ENCODE results near the gene ITFG1.
"Not testable (repeated sequence)": the region's sequence is repeated elsewhere in the genome, so short reads cannot be mapped to it uniquely, and the experiment has no call there.

The ITFG1 gene

GRCh38 chr16:47473792-47474191, 12.9 kb upstream of the ITFG1 start:
- DNase-seq: no peak

GRCh38 chr16:47473004-47473403, 12.1 kb upstream of the ITFG1 start:
- not testable (repeated sequence) for DNase-seq

GRCh38 chr16:47470810-47471209, 9.9 kb upstream of the ITFG1 start:
- DNase-seq: no peak

GRCh38 chr16:47470211-47470610, 9.3 kb upstream of the ITFG1 start:
- DNase-seq: no peak

GRCh38 chr16:47469227-47469626, 8.4 kb upstream of the ITFG1 start:
- no peak for DNase-seq

GRCh38 chr16:47468070-47468689, 7.3 kb upstream of the ITFG1 start:
- not testable (repeated sequence) for DNase-seq

GRCh38 chr16:47467501-47467900, 6.6 kb upstream of the ITFG1 start:
- DNase-seq: no peak

GRCh38 chr16:47465919-47466630, 5.2 kb upstream of the ITFG1 start:
- no peak for DNase-seq

GRCh38 chr16:47463771-47464624, 3.1 kb upstream of the ITFG1 start:
- peak in 8 of 56 donors; percentile 1 to 16 (median 4) for DNase-seq

GRCh38 chr16:47461598-47462266, 869 bp upstream of the ITFG1 start:
- DNase-seq: peak in 10 of 56 donors; percentile 21 to 74 (median 57)

- DNase-seq: no peak
Measured at GRCh38 chr16:47460359-47460710, 528 bp downstream of the ITFG1 start.

GRCh38 chr16:47459603-47460002, 1.3 kb downstream of the ITFG1 start:
- DNase-seq: no peak

GRCh38 chr16:47458331-47458730, 2.5 kb downstream of the ITFG1 start:
- no peak for DNase-seq

- DNase-seq: no peak
Measured at GRCh38 chr16:47449788-47450187, 11.1 kb downstream of the ITFG1 start.

- no peak for DNase-seq
Measured at GRCh38 chr16:47448830-47449575, 11.9 kb downstream of the ITFG1 start.

- no peak for DNase-seq
Measured at GRCh38 chr16:47446431-47446830, 14.4 kb downstream of the ITFG1 start.

GRCh38 chr16:47442884-47443283, 18.0 kb downstream of the ITFG1 start:
- not testable (repeated sequence) for DNase-seq

GRCh38 chr16:47440066-47440465, 20.8 kb downstream of the ITFG1 start:
- DNase-seq: not testable (repeated sequence)

GRCh38 chr16:47434274-47434673, 26.6 kb downstream of the ITFG1 start:
- DNase-seq: not testable (repeated sequence)

- no peak for DNase-seq
Measured at GRCh38 chr16:47431960-47432359, 28.9 kb downstream of the ITFG1 start.

- peak in 25 of 56 donors; percentile 2 to 72 (median 16) for DNase-seq
Measured at GRCh38 chr16:47426806-47427205, 34.1 kb downstream of the ITFG1 start.
